NCI-H1417 treated with DMSO at 0.1 percent for 48 hours (cell line): ENCODE results near the gene PFKM.

Experiments used
- DNase-seq: peaks from one replicate; lab custom pipeline; 2025; lab: John Stamatoyannopoulos, UW

The PFKM gene

DNA sequence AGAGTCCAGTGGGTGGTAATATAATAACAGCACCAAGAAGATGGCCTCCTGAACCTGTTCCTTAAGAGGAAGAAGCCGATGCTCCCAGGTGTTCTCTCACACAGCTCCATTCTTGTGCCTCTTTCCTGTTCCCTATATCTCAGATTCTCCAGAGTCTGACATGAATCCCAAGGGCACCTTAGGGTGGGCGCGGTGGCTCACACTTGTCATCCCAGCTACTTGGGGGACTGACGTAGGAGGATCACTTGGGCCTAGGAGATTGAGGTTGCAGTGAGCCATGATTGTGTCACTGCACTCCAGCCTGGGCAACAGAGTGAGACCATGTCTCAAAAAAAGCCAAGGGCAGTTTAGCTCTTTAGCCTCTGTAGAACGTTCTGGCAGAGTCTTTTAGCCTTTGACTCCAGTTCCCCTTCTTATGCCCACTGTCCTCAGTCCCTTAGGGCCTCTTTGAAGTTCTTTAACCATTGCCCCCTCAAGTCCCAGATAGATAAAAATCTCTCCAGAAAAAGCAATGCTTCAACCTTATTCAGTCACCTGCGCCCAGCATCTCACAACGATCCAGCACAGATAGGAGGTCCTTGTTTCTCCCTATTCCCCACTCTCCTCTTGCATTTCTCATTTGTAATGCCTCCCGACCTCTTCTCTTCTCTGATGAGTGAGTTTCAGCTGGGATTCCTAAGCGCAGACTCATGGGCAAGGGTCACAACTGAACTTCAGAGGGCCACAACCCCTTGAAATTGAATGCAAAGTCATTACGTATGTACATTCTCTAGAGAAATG lies 68.9 kb downstream of the PFKM start:
- no peak for DNase-seq

DNA sequence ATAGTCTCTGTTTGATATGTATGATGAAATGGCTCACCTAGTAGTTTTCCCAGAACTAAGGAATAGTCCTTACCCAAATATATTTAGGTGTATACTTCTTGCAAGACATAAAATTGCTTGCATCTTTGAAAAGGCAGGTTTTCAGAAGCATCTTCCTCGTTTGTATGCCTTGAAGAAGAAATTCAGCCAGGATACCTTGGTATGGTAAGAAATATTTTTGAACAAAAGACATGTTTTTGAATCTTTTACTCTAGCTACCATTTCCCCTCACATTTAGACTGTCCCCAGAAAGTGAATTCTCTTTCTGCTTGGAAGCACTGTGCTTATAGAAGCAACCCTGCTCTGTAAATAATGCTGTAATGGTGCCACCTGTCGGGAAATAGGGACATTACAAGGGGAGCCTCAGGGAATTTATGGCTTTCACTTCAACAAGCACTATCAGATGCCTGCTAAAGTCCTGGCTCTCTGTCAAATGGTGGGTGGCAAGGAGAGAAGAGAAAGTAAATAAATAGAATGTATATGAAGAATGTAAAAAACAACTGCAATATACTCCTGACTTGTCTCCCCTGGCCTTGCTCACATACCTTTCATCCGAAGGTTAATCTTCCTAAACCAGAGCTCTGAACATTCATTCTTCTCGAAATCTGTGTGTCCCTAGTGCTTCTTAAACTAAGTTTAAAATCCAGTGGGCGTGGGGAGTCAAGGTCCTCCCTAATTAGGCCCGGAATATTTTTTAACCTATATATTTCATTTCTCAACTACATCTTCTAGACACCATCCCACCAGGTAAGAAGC lies 70.4 kb downstream of the PFKM start:
- DNase-seq = peak; percentile 33

DNA sequence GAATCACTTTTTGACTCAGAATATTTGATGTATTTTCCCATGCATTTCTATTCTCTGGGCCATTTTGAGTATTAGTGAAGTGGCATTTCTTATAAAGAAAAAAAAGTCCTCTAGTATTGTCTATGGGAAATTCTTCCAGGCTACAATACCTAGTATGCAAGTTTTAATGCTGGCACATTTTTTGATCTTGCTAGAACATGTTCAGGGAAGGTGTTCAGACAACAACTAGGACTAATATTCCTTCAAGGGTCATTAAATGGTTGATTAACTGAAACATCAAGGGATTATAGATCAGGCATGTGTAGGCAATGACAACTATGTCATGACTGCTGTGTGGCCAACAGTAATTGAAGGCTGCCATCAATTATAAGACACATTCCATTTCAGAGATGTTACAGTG lies 71.9 kb downstream of the PFKM start:
- DNase-seq = no peak

DNA sequence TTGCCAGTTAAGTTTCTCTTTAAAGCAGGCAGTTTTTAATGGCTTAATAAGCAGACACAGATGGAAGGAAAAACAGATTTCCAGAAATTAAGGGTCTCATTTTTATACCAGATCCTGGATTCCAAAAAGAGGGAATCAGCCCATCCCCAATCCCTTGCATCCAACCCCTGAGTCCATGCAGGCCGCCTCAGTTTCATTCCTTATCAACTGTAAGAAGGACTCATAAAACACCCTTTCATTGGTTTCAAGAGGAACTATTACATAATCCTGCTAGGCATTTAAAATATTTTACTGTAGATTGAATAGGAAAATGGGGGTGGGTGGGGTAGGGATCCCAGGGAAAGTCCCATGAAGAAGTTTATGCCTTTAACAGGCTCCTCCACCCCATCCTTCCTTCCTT lies 73.7 kb downstream of the PFKM start:
- DNase-seq = no peak

DNA sequence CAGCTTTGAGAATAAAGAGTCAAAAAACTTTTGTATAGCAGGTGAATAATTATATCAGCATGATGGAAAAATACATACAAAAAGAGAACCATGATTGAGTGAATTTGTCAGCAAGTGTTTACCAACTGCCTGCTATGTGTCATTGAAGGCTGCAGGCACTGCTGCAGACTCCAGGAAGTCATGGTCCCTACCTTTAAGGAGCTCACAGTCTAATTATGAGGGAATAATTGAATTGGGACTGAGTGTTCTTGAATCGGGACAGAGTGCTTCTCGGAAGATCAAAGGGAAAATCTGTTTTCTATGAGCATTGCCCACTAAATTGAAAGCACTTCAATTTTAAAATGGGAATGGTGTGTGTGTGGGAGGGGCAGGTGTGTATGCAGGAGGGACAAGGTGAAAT lies 74.5 kb downstream of the PFKM start:
- DNase-seq = no peak

DNA sequence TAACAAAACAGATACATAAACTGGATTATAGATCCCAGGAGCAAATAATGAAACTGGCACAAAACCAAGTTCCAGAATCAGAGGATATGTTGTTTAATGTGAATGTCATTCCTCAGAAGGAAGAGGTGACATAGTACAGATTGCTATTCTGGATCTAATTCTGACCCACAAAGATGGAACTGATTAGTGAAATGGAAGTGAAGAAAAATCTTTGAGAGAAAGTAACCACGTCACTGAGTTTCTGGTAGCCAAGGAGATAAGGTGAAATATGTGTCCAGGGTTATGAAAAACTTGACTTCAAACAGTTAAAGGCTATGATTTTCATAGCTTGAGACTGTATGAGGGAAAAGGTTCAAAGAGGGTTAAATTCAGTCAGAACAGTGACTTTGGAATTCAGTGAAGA lies 75.6 kb downstream of the PFKM start:
- no peak for DNase-seq
